ENCODE data around the gene BTNL2. TPM values are rescaled to one million over a fixed set of nuclear protein-coding genes. Genes with fewer than 3 reads are reported as not detected.

Gene BTNL2
- total RNA-seq, 1 experiment from 2014 or later = not detected

DNA sequence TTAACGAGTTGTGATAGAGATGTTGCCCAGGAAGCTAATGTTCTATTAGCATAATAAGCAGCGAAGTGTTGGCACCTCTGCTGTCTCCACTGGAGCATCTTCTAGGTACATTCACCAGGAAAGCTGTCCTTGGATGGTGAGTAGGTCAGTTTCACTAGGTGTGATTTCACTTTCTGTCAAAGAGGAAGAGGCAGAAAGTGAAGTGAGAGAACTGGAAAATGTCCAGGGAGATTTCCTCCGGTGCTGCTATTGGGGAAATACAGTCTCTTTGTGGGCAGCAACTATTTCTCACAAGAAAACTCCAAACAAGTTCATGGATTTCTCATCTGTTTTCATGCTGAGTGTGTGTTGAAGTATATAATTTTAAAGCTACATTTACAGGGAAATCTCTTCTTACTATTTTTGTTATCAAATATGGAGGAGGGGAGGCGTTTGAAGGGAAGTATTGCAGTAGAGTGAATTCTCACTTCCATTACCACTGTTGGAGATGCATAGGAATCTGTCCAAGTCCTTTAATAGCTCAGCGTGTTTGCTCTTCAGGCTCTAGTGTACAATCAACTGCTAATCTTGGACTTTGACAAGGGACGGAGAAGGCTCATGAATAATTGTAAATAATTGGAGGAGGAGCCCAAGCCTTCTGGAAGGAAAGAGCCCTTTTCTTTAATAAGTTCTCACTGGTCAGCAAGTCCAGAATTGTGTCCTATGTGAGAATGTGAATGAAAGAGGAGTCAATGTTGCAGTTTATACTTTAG is 19.2 kb downstream of the BTNL2 start:
- Histone ChIP-seq H3K4me2 (no peak overlapping the region), H3K9me2 (ENCODE audit: insufficient read depth) (no peaks in the 10 kb centered on the region), H3K4me3 (no peak overlapping the region), H3K27ac (no peak overlapping the region), H3K36me3 (ENCODE audit: low read depth) (no peaks in the 10 kb centered on the region), H3K4me1 (replicated peaks; ENCODE audit: insufficient read depth) (no peaks in the 10 kb centered on the region), H2AFZ (no peak overlapping the region), H3F3A (ENCODE audit: insufficient read depth, low read depth) (no peaks in the 10 kb centered on the region), H3K27me3 (ENCODE audit: insufficient read depth, low read depth) (peaks cover 10% of the 10 kb centered on the region; the same call in 1 of the 2 replicates), H3K79me2 (ENCODE audit: low read depth) (no peaks in the 10 kb centered on the region), H4K20me1 (ENCODE audit: insufficient read depth) (no peaks in the 10 kb centered on the region), H3K9me3 (ENCODE audit: insufficient read depth, low read depth) (no peaks in the 10 kb centered on the region)
- BruUV-seq (replicated peaks) = no TSS peak
- POLR2A ChIA-PET (ENCODE audit: unreplicated experiment) = no interaction called here
- CTCF ChIA-PET = interaction anchor here (0.6 kb wide), 1 partner anchor 467 kb away, joined by 3 read pairs; no protein-coding TSS in a partner anchor
- no peak for TF ChIP-seq EZH2 (IDR thresholded peaks at IDR 0.05; ENCODE audit: low read depth)
- no peak for TF ChIP-seq CTCF (conservative IDR thresholded peaks at IDR 0.05)
- intact Hi-C loops (cut with micrococcal nuclease; ENCODE audit: unreplicated experiment) = no loop called here
- DNase-seq = no peak

DNA sequence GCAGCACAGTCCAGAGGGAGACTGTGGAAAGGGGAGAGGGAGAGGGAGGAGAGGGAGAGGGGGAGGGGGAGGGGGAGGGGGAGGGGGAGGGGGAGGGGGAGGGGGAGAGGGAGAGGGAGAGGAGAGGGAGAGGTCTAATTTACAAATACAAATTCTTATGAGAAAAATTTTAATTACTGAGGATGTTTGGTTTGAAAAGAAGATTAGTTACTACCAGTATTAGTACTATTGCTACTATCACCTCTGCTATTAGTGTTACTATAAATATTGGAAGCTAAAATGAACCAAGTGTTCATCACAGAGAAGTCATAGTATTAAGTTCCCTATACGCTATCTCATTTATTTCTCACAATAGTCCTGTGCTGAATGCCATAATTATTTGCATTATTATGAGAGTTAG is 20.9 kb downstream of the BTNL2 start:
- POLR2A ChIA-PET (ENCODE audit: unreplicated experiment) = no interaction called here
- BruUV-seq (replicated peaks) = no TSS peak
- Histone ChIP-seq H2AFZ (no peak overlapping the region), H3K27ac (no peak overlapping the region), H3K27me3 (ENCODE audit: insufficient read depth, low read depth) (peaks cover 10% of the 10 kb centered on the region; the same call in 1 of the 2 replicates), H3K9me2 (ENCODE audit: insufficient read depth) (no peaks in the 10 kb centered on the region), H3K36me3 (ENCODE audit: low read depth) (no peaks in the 10 kb centered on the region), H3F3A (ENCODE audit: insufficient read depth, low read depth) (no peaks in the 10 kb centered on the region), H3K4me3 (no peak overlapping the region), H3K79me2 (ENCODE audit: low read depth) (no peaks in the 10 kb centered on the region), H4K20me1 (ENCODE audit: insufficient read depth) (no peaks in the 10 kb centered on the region), H3K9me3 (ENCODE audit: insufficient read depth, low read depth) (no peaks in the 10 kb centered on the region), H3K4me1 (replicated peaks; ENCODE audit: insufficient read depth) (no peaks in the 10 kb centered on the region), H3K4me2 (no peak overlapping the region)
- DNase-seq = no peak
- CTCF ChIA-PET = no interaction called here
- intact Hi-C loops (cut with micrococcal nuclease; ENCODE audit: unreplicated experiment) = no loop called here
- TF ChIP-seq EZH2 (IDR thresholded peaks at IDR 0.05; ENCODE audit: low read depth) = no peak

GRCh38 chr6:32382757-32383420 is 24.1 kb downstream of the BTNL2 start:
- Histone ChIP-seq H3K36me3 (ENCODE audit: low read depth) (no peaks in the 10 kb centered on the region), H3K27ac (no peak overlapping the region), H3K4me1 (replicated peaks; ENCODE audit: insufficient read depth) (no peaks in the 10 kb centered on the region), H2AFZ (no peak overlapping the region), H3K9me3 (ENCODE audit: insufficient read depth, low read depth) (no peaks in the 10 kb centered on the region), H4K20me1 (ENCODE audit: insufficient read depth) (no peaks in the 10 kb centered on the region), H3K79me2 (ENCODE audit: low read depth) (no peaks in the 10 kb centered on the region), H3K9me2 (ENCODE audit: insufficient read depth) (no peaks in the 10 kb centered on the region), H3K4me2 (no peak overlapping the region), H3K4me3 (no peak overlapping the region), H3K27me3 (ENCODE audit: insufficient read depth, low read depth) (peaks cover 6% of the 10 kb centered on the region; the same call in 1 of the 2 replicates), H3F3A (ENCODE audit: insufficient read depth, low read depth) (no peaks in the 10 kb centered on the region)
- CTCF ChIA-PET = no interaction called here
- no TSS peak for BruUV-seq (replicated peaks)
- POLR2A ChIA-PET (ENCODE audit: unreplicated experiment) = no interaction called here
- no peak for DNase-seq
- TF ChIP-seq CTCF (conservative IDR thresholded peaks at IDR 0.05) (no peak), EZH2 (IDR thresholded peaks at IDR 0.05; ENCODE audit: low read depth) (no peak)
- intact Hi-C loops (cut with micrococcal nuclease; ENCODE audit: unreplicated experiment) = no loop called here
